OCI-LY7 (cell line): ENCODE data around the gene KRTAP10-9. TPM values are rescaled to one million over a fixed set of nuclear protein-coding genes. Genes with fewer than 3 reads are reported as not detected.

Source experiments
- BruUV-seq: library from RNA; stranded (reverse); fragments of 400-500 nt; replicated peaks from 2 replicates; lab custom pipeline; 2021; lab: Mats Ljungman, UMichigan
- CTCF ChIA-PET: fragments of 300-600 bp; sonication (Branson Sonifier 250); formaldehyde crosslinking; loops from one replicate; lab custom pipeline; 2022; ENCODE audit warnings: antibody characterized with exemption; ENCODE audit not compliant: unreplicated experiment; lab: Charles Lee
- POLR2A ChIA-PET: fragments of 300-600 bp; sonication (Branson Sonifier 250); formaldehyde crosslinking; loops from one replicate; lab custom pipeline; 2022; ENCODE audit warnings: antibody characterized with exemption; lab: Charles Lee
- DNase-seq: peaks from one replicate; pipeline ENCODE4 v3.0.0-alpha.2; 2015; ENCODE audit warnings: low spot score
- H2AFZ ChIP-seq: fragments of 200-600 bp; sonication (generic), shearing (Covaris generic); 2 replicates; pipeline ENCODE4 v1.6.1; 2014; ENCODE audit warnings: mild to moderate bottlenecking, antibody characterized with exemption, low read length, moderate library complexity
- H3K27ac ChIP-seq: fragments of 200-600 bp; sonication (generic); 2 replicates; pipeline ENCODE4 v1.5.1; 2014; ENCODE audit warnings: mixed run types, low read depth, mild to moderate bottlenecking, moderate library complexity, low read length, inconsistent platforms; ENCODE audit not compliant: poor library complexity, severe bottlenecking
- H3K36me3 ChIP-seq: fragments of 200-600 bp; sonication (generic); 2 replicates; pipeline ENCODE4 v1.6.1; 2014; ENCODE audit warnings: mild to moderate bottlenecking, antibody characterized with exemption, low read length, moderate library complexity, mixed read lengths; ENCODE audit not compliant: insufficient read depth
- H3K4me1 ChIP-seq: fragments of 200-600 bp; sonication (generic); 2 replicates; pipeline ENCODE4 v1.5.1; 2014; ENCODE audit warnings: mild to moderate bottlenecking, low read length; ENCODE audit not compliant: insufficient read depth, poor library complexity, severe bottlenecking
- H3K4me2 ChIP-seq: fragments of 200-600 bp; sonication (generic); 2 replicates; pipeline ENCODE4 v1.6.1; 2014; ENCODE audit warnings: mild to moderate bottlenecking, low read length
- H3K4me3 ChIP-seq: fragments of 200-600 bp; sonication (generic); 2 replicates; pipeline ENCODE4 v1.5.1; 2014; ENCODE audit warnings: mild to moderate bottlenecking, low read depth, low read length; ENCODE audit not compliant: poor library complexity, severe bottlenecking
- H3K79me2 ChIP-seq: fragments of 200-600 bp; sonication (generic); 2 replicates; pipeline ENCODE4 v1.6.1; 2016; ENCODE audit warnings: low read depth, mild to moderate bottlenecking, low read length, moderate library complexity, mixed read lengths; ENCODE audit not compliant: insufficient read depth
- H3K9me2 ChIP-seq: fragments of 200-600 bp; sonication (generic); 2 replicates; pipeline ENCODE4 v1.6.1; 2016; ENCODE audit warnings: mild to moderate bottlenecking, low read length, mixed read lengths; ENCODE audit not compliant: insufficient read depth
- H3K9me3 ChIP-seq: fragments of 200-600 bp; sonication (generic); 2 replicates; pipeline ENCODE4 v1.6.1; 2014; ENCODE audit warnings: mild to moderate bottlenecking, mixed run types, low read length, mixed read lengths
- H4K20me1 ChIP-seq: fragments of 200-600 bp; sonication (generic); 2 replicates; pipeline ENCODE4 v1.6.1; 2014; ENCODE audit warnings: mild to moderate bottlenecking, antibody characterized with exemption, low read length, moderate library complexity, mixed read lengths; ENCODE audit not compliant: insufficient read depth
- CTCF ChIP-seq: fragments of 200-600 bp; sonication (generic); conservative IDR thresholded peaks from 2 replicates; pipeline ENCODE4 v1.5.1; 2014; ENCODE audit warnings: mild to moderate bottlenecking, antibody characterized with exemption, low read length, moderate library complexity, mixed read lengths
- EZH2phosphoT487 ChIP-seq: fragments of 200-600 bp; sonication (generic); IDR thresholded peaks from 2 replicates; pipeline ENCODE4 v1.6.1; 2018; ENCODE audit warnings: low read depth, borderline replicate concordance, mild to moderate bottlenecking, mixed run types, antibody characterized with exemption, low read length, moderate library complexity, mixed read lengths
- intact Hi-C: fragments of 100-400 bp; cut with micrococcal nuclease; formaldehyde crosslinking; loops from one replicate; pipeline ENCODE4 v1.10.0; 2022; ENCODE audit not compliant: unreplicated experiment
- total RNA-seq, 2 experiments: library from RNA; depleted of rRNA in 1 of 2; stranded (reverse); fragments of >200 nt in 1 of 2; shearing (Covaris generic) in 1 of 2; gene quantifications; 2 replicates each; pipeline ENCODE4 v1.2.3, GENCODE V29; 2014 to 2022

The KRTAP10-9 gene
- total RNA-seq, 2 experiments from 2014 or later, result not detected

- Histone ChIP-seq H3K79me2 (no peaks in the 10 kb centered on the region), H3K9me3 (no peaks in the 10 kb centered on the region), H2AFZ (no peak overlapping the region), H4K20me1 (no peaks in the 10 kb centered on the region), H3K9me2 (no peaks in the 10 kb centered on the region), H3K27ac (no peak overlapping the region), H3K4me3 (no peak overlapping the region), H3K4me2 (no peak overlapping the region), H3K36me3 (no peaks in the 10 kb centered on the region), H3K4me1 (no peaks in the 10 kb centered on the region)
- no peak for DNase-seq
- CTCF ChIA-PET, result interaction anchor here (0.7 kb wide), 1 partner anchor 72 kb away, joined by 3 read pairs; no protein-coding TSS in a partner anchor
- TF ChIP-seq CTCF, result no peak
- TF ChIP-seq EZH2phosphoT487, result no peak
- intact Hi-C loops, result no loop called here
- POLR2A ChIA-PET, result no interaction called here
- BruUV-seq, result no TSS peak
Observed at GRCh38 chr21:44601596-44602462, 25.1 kb upstream of the KRTAP10-9 start.

- Histone ChIP-seq H3K4me3 (no peak overlapping the region), H3K4me2 (no peak overlapping the region), H4K20me1 (no peaks in the 10 kb centered on the region), H3K9me3 (no peaks in the 10 kb centered on the region), H2AFZ (no peak overlapping the region), H3K36me3 (no peaks in the 10 kb centered on the region), H3K27ac (no peak overlapping the region), H3K9me2 (no peaks in the 10 kb centered on the region), H3K4me1 (no peaks in the 10 kb centered on the region), H3K79me2 (no peaks in the 10 kb centered on the region)
- CTCF ChIA-PET, result interaction anchor here (0.5 kb wide), 1 partner anchor 24 kb away, joined by 4 read pairs; the partner anchor contains the start of gene KRTAP10-9
- TF ChIP-seq EZH2phosphoT487 (no peak), CTCF (no peak)
- BruUV-seq, result no TSS peak
- intact Hi-C loops, result no loop called here
- DNase-seq, result no peak
- POLR2A ChIA-PET, result no interaction called here
Observed at GRCh38 chr21:44602463-44602850, 24.4 kb upstream of the KRTAP10-9 start.
